Measurements from ENCODE around the gene DENND2D. TPM values are rescaled to one million over a fixed set of nuclear protein-coding genes. Genes with fewer than 3 reads are reported as not detected.

DENND2D gene
- total and polyA plus RNA-seq, 10 of the 15 experiments (the other 5 are each of a cell fraction or from before 2014, with no cell fraction given), result 149 to 375 (median 172) TPM

- no peak for TF ChIP-seq CUX1 (IDR thresholded peaks at IDR 0.05; ENCODE audit: insufficient replicate concordance, low read depth, low read length)
- TF ChIP-seq, protein P1, sequence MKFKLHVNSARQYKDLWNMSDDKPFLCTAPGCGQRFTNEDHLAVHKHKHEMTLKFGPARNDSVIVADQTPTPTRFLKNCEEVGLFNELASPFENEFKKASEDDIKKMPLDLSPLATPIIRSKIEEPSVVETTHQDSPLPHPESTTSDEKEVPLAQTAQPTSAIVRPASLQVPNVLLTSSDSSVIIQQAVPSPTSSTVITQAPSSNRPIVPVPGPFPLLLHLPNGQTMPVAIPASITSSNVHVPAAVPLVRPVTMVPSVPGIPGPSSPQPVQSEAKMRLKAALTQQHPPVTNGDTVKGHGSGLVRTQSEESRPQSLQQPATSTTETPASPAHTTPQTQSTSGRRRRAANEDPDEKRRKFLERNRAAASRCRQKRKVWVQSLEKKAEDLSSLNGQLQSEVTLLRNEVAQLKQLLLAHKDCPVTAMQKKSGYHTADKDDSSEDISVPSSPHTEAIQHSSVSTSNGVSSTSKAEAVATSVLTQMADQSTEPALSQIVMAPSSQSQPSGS (IDR thresholded peaks at IDR 0.05; ENCODE audit: low read length), result no peak
- peak; percentile 72 for TF ChIP-seq ZBED1 (IDR thresholded peaks at IDR 0.05; ENCODE audit: borderline replicate concordance)
- peak; percentile 60; the same call in 1 of the 3 replicates for TF ChIP-seq POU2F2 (IDR thresholded peaks at IDR 0.05; ENCODE audit: borderline replicate concordance, low read depth, low read length)
- no peak for TF ChIP-seq RB1 (IDR thresholded peaks at IDR 0.05; ENCODE audit: borderline replicate concordance)
- TF ChIP-seq SMARCA5 (IDR thresholded peaks at IDR 0.05), result peak; percentile 41; the same call in 1 of the 2 replicates
- TF ChIP-seq DPF2 (IDR thresholded peaks at IDR 0.05), result peak; percentile 59; the same call in 1 of the 2 replicates
- no peak for TF ChIP-seq FOXM1 (IDR thresholded peaks at IDR 0.05; ENCODE audit: low read depth, low read length)
- peak; percentile 82 for TF ChIP-seq SMAD5 (IDR thresholded peaks at IDR 0.05; ENCODE audit: low read depth)
- no peak for TF ChIP-seq NR2C1 (IDR thresholded peaks at IDR 0.05)
- no peak for TF ChIP-seq HDAC2 (IDR thresholded peaks at IDR 0.05)
- no peak for TF ChIP-seq TARDBP (IDR thresholded peaks at IDR 0.05; ENCODE audit: borderline replicate concordance)
- no peak for TF ChIP-seq WRNIP1 (IDR thresholded peaks at IDR 0.05; ENCODE audit: borderline replicate concordance, low read depth, low read length)
- TF ChIP-seq BCL11A (IDR thresholded peaks at IDR 0.05; ENCODE audit: low read depth, low read length), result no peak
- peak; percentile 59 for TF ChIP-seq KLF5 (IDR thresholded peaks at IDR 0.05; ENCODE audit: partially characterized antibody)
- TF ChIP-seq SMC3 (IDR thresholded peaks at IDR 0.05; ENCODE audit: borderline replicate concordance, low read length), result no peak
- TF ChIP-seq IRF5 (IDR thresholded peaks at IDR 0.05; ENCODE audit: borderline replicate concordance), result no peak
- no peak for TF ChIP-seq RCOR1 (conservative IDR thresholded peaks at IDR 0.05; ENCODE audit: low read depth, low read length)
- no peak for TF ChIP-seq RFX5 (IDR thresholded peaks at IDR 0.05; ENCODE audit: low read depth, low read length)
- TF ChIP-seq ZBTB33 (IDR thresholded peaks at IDR 0.05), result no peak
- TF ChIP-seq BRCA1 (IDR thresholded peaks at IDR 0.05; ENCODE audit: low read depth, low read length), result no peak
- peak; percentile 82; the same call in 1 of the 2 replicates for TF ChIP-seq GATAD2B (conservative IDR thresholded peaks at IDR 0.05; ENCODE audit: low read depth)
These were observed 60.3 kb downstream of the DENND2D start, which contains the start of the genes CEPT1 and DRAM2 (continued) for GRCh38 chr1:111139956-111140679.
